ENCODE results near the gene CENPL.

GRCh38 chr1:173802961-173803360 is 21.7 kb downstream of the CENPL start:
- TF ChIP-seq CTCF (IDR thresholded peaks at IDR 0.05; ENCODE audit: borderline replicate concordance, extremely low read depth, low read length, poor library complexity, severe bottlenecking) (no peak), EZH2 (IDR thresholded peaks at IDR 0.05; ENCODE audit: borderline replicate concordance, low read depth, low read length, severe bottlenecking) (no peak)

Measured in DND-41 (cell line).